ES-I3 (cell line): ENCODE results near the gene FUBP3.

ENCODE experiments used
- H3K36me3 ChIP-seq: 2 replicates; pipeline ENCODE4 v1.6.1; 2013; ENCODE audit warnings: mild to moderate bottlenecking, low read length, control low read depth, moderate library complexity; ENCODE audit not compliant: insufficient read depth
- H3K4me1 ChIP-seq: 2 replicates; pipeline ENCODE4 v1.6.1; 2013; ENCODE audit warnings: mild to moderate bottlenecking, control low read depth, low read length; ENCODE audit not compliant: insufficient read depth
- H3K9ac ChIP-seq: 2 replicates; pipeline ENCODE4 v1.6.1; 2013; ENCODE audit warnings: low read depth, mild to moderate bottlenecking, low read length, moderate library complexity
- H3K9me3 ChIP-seq: 2 replicates; pipeline ENCODE4 v1.6.1; 2013; ENCODE audit warnings: mild to moderate bottlenecking, low read length, moderate library complexity; ENCODE audit not compliant: control insufficient read depth, insufficient read depth

The FUBP3 gene

DNA sequence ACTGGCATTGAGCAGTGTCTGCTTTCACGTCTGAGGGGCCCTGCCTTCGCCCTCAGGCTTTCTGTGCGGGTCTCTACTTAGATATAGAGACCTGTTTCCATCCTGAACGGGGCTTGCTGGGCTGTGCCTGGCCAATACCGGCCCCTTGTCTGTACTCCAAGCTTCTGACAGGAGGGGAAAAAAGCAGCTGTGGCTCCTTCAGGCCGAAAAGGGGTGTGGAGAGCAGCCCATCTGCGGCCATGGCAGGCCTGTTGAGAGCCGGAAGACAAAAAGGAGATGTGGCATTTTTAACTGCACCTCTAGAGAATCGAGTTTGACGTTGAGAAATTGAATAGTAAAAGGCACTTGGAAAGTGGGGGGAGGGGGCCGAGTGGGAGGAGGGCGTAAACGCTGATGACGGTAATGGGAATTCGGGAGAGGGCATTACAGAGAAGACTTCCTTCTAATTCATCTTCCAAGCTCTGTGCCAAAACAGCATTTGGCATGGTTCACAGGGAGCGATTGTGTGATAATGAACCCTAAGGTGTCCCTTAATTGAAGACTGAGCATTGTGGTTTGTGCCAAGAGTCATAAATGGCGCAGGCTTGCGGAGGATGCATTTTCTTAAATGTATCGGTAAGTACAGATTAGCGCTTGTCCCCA is 59.9 kb downstream of the FUBP3 start:
- H3K4me1 ChIP-seq: no peaks in the 10 kb centered on the region
- H3K9ac ChIP-seq: no peak overlapping the region
- H3K9me3 ChIP-seq: no peaks in the 10 kb centered on the region
- peaks cover under 1% of the 10 kb centered on the region; the same call in 1 of the 2 replicates for H3K36me3 ChIP-seq

- no peak overlapping the region for H3K9ac ChIP-seq
- H3K4me1 ChIP-seq: no peaks in the 10 kb centered on the region
- H3K36me3 ChIP-seq: no peaks in the 10 kb centered on the region; the same call in 1 of the 2 replicates
- H3K9me3 ChIP-seq: no peaks in the 10 kb centered on the region
Observed at GRCh38 chr9:130639866-130640555, 60.6 kb downstream of the FUBP3 start.

- no peaks in the 10 kb centered on the region for H3K9me3 ChIP-seq
- no peaks in the 10 kb centered on the region; the same call in 1 of the 2 replicates for H3K36me3 ChIP-seq
- H3K9ac ChIP-seq: no peak overlapping the region
- no peaks in the 10 kb centered on the region for H3K4me1 ChIP-seq
Observed at GRCh38 chr9:130640681-130641080, 61.3 kb downstream of the FUBP3 start.

DNA sequence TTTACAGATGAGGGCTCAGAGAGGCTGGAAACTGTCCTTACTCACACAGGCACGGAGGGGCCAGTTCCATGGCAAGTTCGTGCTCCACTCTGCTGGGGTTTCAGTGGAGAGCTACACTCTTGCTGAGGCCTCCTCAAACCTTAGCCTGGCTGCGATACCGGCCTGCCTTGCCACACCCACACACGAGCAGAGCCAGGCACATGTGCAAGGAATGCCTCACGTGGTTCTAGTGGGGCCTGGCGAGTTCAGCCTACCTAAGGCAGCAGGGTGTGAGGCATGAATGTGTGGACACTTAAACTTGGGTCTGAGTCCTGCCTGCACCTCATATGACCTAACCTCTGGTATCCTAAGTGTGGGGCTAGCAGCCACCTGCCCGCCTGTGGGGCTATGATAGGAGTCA is 63.5 kb downstream of the FUBP3 start:
- Histone ChIP-seq H3K9me3 (no peaks in the 10 kb centered on the region), H3K4me1 (no peaks in the 10 kb centered on the region), H3K36me3 (no peaks in the 10 kb centered on the region; the same call in 1 of the 2 replicates), H3K9ac (no peak overlapping the region)

DNA sequence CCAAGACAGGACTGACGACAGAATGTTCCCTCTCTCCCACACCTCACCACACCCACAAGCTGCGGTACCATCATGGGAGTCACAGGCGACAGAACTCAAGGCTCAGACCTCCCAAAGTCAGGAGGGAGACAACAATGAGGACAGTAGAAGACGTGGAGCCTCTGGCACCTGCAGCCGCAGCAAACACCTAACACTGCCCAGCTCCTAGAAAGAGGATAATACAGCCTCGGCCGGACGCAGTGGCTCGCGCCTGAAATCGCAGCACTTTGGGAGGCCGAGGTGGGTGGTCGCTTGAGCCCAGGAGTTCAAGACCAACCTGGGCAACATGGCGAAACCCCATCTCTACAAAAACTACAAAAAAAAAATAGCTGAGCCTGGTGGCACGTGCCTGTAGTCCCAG is 71.8 kb downstream of the FUBP3 start:
- Histone ChIP-seq H3K4me1 (no peaks in the 10 kb centered on the region), H3K9ac (no peak overlapping the region), H3K9me3 (no peaks in the 10 kb centered on the region), H3K36me3 (no peaks in the 10 kb centered on the region)

DNA sequence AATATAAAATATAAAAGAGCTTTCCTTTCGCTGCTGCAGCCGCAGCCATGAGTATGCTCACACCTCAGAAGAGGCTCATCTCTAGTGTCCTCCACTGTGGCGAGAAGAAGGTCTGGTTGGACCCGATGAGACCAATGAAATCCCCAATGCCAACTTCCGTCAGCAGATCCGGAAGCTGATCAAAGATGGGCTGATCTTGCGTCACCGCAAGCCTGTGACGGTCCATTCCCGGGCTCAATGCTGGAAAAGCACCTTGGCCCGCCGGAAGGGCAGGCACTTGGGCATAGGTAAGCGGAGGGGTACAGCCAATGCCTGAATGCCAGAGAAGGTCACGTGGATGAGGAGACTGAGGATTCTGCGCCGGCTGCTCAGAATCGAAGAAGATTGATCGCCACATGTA is 72.4 kb downstream of the FUBP3 start:
- Histone ChIP-seq H3K9ac (no peak overlapping the region), H3K36me3 (no peaks in the 10 kb centered on the region), H3K4me1 (no peaks in the 10 kb centered on the region), H3K9me3 (no peaks in the 10 kb centered on the region)

DNA sequence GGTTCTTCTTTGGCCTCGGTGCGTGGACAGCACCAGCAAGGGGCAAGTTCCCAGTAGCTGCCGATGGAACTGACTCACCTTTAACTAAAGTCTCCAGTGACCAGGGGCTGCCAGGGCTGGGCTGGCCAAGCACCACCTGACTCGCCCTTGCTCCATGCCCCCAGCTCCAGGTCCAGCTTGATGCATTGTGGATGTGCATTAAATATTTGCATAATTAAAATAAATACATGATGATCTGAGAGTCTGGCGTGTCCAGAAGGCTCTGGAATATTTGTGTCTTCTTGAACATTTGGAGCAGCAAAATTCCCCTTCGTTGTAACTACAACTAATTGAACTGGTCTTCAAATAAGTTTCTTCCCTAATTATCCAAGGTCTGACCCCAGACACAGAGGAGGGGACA is 75.5 kb downstream of the FUBP3 start:
- peaks cover 8% of the 10 kb centered on the region; the same call in 1 of the 2 replicates for H3K9me3 ChIP-seq
- no peak overlapping the region for H3K9ac ChIP-seq
- H3K4me1 ChIP-seq: no peaks in the 10 kb centered on the region
- H3K36me3 ChIP-seq: no peaks in the 10 kb centered on the region; the same call in 1 of the 2 replicates

DNA sequence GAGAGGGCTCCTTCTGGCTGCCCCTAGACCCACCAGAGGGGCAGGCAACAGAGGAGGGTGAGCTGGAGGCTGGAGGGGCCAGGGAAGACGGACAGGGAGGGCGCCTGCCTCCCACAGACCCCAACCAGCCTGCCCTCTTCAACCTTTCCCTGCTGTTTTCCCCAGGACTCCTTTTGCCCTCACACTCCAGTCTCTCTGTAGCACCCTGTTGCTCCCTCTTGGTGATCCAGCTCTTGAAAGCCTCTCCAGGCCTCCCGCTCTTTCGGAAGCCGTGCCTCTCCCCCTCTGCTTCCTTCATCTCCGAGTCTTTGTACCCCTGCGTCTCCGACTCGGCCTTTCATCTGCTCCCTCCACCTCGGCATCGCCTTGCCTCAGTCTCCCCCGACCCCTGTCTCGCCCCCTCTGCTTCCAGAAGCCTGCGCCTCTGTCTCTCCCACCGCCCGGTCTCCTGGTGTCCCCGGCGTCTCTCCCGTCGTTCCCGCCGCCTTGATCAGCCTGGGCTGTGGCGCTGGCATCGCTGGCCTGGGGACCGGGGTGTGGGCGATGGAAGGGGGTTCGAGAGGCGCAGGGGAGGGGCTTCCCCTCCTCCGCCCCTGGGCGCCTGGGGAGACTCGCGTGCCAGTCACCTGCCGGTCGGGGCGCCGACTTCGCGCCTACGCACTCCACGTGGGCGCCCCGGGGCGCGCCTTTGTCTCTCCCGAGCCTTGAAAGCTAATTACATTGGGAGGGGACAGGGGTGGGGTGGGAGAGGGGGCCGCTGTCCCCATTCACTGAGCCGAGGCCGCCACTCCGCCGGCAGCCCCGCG is 79.7 kb downstream of the FUBP3 start:
- no peaks in the 10 kb centered on the region; the same call in 1 of the 2 replicates for H3K4me1 ChIP-seq
- H3K9ac ChIP-seq: peak overlapping the region; percentile 17; the same call in 1 of the 2 replicates
- H3K9me3 ChIP-seq: peaks cover 8% of the 10 kb centered on the region; the same call in 1 of the 2 replicates
- no peaks in the 10 kb centered on the region; the same call in 1 of the 2 replicates for H3K36me3 ChIP-seq

- Histone ChIP-seq H3K36me3 (no peaks in the 10 kb centered on the region; the same call in 1 of the 2 replicates), H3K4me1 (no peaks in the 10 kb centered on the region; the same call in 1 of the 2 replicates), H3K9me3 (peaks cover 8% of the 10 kb centered on the region; the same call in 1 of the 2 replicates), H3K9ac (peak overlapping the region; percentile 49; the same call in 1 of the 2 replicates)
Observed at GRCh38 chr9:130659699-130660248, 80.4 kb downstream of the FUBP3 start.

DNA sequence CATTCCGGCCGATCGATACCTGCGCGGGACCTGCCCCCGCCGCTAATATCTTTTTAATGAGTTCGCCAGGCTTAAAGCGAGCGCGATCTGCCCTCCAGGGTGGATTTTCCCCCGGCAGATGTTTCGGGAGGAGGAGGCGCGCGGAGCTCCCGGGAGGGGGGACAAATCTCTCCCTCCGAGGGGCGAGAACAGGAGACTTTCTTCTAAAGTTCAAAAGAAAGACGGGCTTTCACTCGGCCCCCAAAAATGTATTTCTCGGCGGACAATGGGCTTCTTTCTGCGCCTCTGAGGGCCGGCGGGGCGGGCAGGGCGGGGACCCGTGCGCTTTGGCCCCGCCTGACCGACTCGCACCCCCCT is 80.9 kb downstream of the FUBP3 start:
- Histone ChIP-seq H3K9me3 (peaks cover 8% of the 10 kb centered on the region; the same call in 1 of the 2 replicates), H3K4me1 (no peaks in the 10 kb centered on the region; the same call in 1 of the 2 replicates), H3K9ac (peak overlapping the region; percentile 49; the same call in 1 of the 2 replicates), H3K36me3 (no peaks in the 10 kb centered on the region; the same call in 1 of the 2 replicates)

- H3K9me3 ChIP-seq: peaks cover 8% of the 10 kb centered on the region; the same call in 1 of the 2 replicates
- H3K9ac ChIP-seq: peak overlapping the region; percentile 42
- H3K36me3 ChIP-seq: no peaks in the 10 kb centered on the region; the same call in 1 of the 2 replicates
- no peaks in the 10 kb centered on the region; the same call in 1 of the 2 replicates for H3K4me1 ChIP-seq
Observed at GRCh38 chr9:130660683-130661450, 81.5 kb downstream of the FUBP3 start.

DNA sequence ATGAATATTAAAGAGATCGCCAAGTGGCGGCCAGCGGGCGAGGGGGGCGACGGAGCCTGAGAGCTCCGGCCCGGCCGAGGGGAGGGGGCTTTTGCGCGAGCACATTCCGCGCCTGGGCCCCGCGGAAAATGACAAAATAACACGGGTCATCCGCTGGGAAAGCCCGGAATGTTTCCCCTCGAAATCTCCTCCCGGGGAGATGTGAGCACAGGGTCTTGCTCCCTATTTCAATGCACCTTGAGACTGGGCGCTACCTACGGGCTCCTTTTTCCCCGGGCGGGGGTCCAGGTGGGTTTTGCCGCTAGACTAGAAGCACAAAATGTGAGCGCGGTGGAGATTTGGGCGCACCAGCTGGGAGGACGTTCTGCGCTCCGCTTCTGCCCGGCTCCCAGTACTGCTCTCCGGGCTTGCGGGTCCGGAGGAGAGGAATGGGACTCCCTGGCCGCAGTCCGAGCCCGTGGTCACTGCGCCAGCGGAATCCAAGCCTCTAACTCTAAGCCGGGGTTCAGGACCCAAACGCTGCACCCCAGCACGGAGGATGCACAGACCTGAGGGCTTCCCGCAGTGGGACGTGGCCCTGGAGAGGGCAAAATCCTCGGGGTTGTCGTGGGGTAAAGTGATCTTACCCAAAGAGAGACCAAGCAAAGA is 82.2 kb downstream of the FUBP3 start:
- Histone ChIP-seq H3K9ac (peak overlapping the region; percentile 42; the same call in 1 of the 2 replicates), H3K9me3 (peaks cover 8% of the 10 kb centered on the region; the same call in 1 of the 2 replicates), H3K36me3 (no peaks in the 10 kb centered on the region; the same call in 1 of the 2 replicates), H3K4me1 (no peaks in the 10 kb centered on the region; the same call in 1 of the 2 replicates)
